HEK293T (cell line): ENCODE data around the gene RFX1.
"Not testable (repeated sequence)": the region's sequence is repeated elsewhere in the genome, so short reads cannot be mapped to it uniquely, and the experiment has no call there.

Experiments
- CTCF ChIA-PET: fragments of 350-600 bp; formaldehyde crosslinking; extraction: SDS; loops from one replicate; lab custom pipeline; 2021; ENCODE audit warnings: antibody characterized with exemption, inconsistent platforms; lab: Yijun Ruan, JAX
- POLR2A ChIA-PET: fragments of 350-600 bp; formaldehyde crosslinking; extraction: SDS; loops from one replicate; lab custom pipeline; 2020; ENCODE audit warnings: antibody characterized with exemption, inconsistent platforms; lab: Yijun Ruan, JAX
- DNase-seq: peaks from one replicate; pipeline ENCODE4 v3.0.0; 2012; ENCODE audit warnings: mixed read lengths; ENCODE audit errors: extremely low spot score
- ARNT ChIP-seq: fragments of 450-650 bp; IDR thresholded peaks from 2 replicates; pipeline ENCODE4 v1.6.1; 2017; ENCODE audit warnings: mild to moderate bottlenecking
- BHLHE40 ChIP-seq: fragments of 450-650 bp; IDR thresholded peaks from 2 replicates; pipeline ENCODE4 v1.6.1; 2016; ENCODE audit warnings: mild to moderate bottlenecking, moderate library complexity, borderline replicate concordance
- CTBP1 ChIP-seq: fragments of 450-650 bp; IDR thresholded peaks from 2 replicates; pipeline ENCODE4 v1.6.1; 2016; ENCODE audit warnings: borderline replicate concordance
- ELF4 ChIP-seq: fragments of 450-650 bp; IDR thresholded peaks from 2 replicates; pipeline ENCODE4 v1.6.1; 2017; ENCODE audit warnings: antibody characterized with exemption
- FOXA1 ChIP-seq: fragments of 450-650 bp; IDR thresholded peaks from 2 replicates; pipeline ENCODE4 v1.6.1; 2016; ENCODE audit warnings: mild to moderate bottlenecking
- FOXK2 ChIP-seq: fragments of 450-650 bp; IDR thresholded peaks from 2 replicates; pipeline ENCODE4 v1.6.1; 2016; ENCODE audit warnings: mild to moderate bottlenecking
- FOXM1 ChIP-seq: fragments of 450-650 bp; IDR thresholded peaks from 2 replicates; pipeline ENCODE4 v1.6.1; 2017; ENCODE audit warnings: mild to moderate bottlenecking, borderline replicate concordance
- HDGF ChIP-seq: fragments of 450-650 bp; IDR thresholded peaks from 2 replicates; pipeline ENCODE4 v1.6.1; 2017; ENCODE audit warnings: antibody characterized with exemption, borderline replicate concordance
- L3MBTL2 ChIP-seq: fragments of 450-650 bp; conservative IDR thresholded peaks from 2 replicates; pipeline ENCODE4 v1.6.1; 2016; ENCODE audit warnings: mild to moderate bottlenecking
- LEF1 ChIP-seq: fragments of 450-650 bp; IDR thresholded peaks from 2 replicates; pipeline ENCODE4 v1.6.1; 2017; ENCODE audit warnings: mild to moderate bottlenecking, borderline replicate concordance
- NFRKB ChIP-seq: fragments of 450-650 bp; IDR thresholded peaks from 2 replicates; pipeline ENCODE4 v1.6.1; 2016; ENCODE audit warnings: mild to moderate bottlenecking, moderate library complexity
- SP1 ChIP-seq: fragments of 450-650 bp; IDR thresholded peaks from 2 replicates; pipeline ENCODE4 v1.6.1; 2017
- SUZ12 ChIP-seq: fragments of 450-650 bp; IDR thresholded peaks from 2 replicates; pipeline ENCODE4 v1.6.1; 2016; ENCODE audit warnings: mild to moderate bottlenecking
- TARDBP ChIP-seq: fragments of 450-650 bp; IDR thresholded peaks from 2 replicates; pipeline ENCODE4 v1.6.1; 2016
- ZNF384 ChIP-seq: fragments of 450-650 bp; IDR thresholded peaks from 2 replicates; pipeline ENCODE4 v1.6.1; 2016
- TF ChIP-seq, protein P1 (sequence below): fragments of 450-650 bp; IDR thresholded peaks from 2 replicates; pipeline ENCODE4 v1.6.1; 2016

The RFX1 gene

DNA sequence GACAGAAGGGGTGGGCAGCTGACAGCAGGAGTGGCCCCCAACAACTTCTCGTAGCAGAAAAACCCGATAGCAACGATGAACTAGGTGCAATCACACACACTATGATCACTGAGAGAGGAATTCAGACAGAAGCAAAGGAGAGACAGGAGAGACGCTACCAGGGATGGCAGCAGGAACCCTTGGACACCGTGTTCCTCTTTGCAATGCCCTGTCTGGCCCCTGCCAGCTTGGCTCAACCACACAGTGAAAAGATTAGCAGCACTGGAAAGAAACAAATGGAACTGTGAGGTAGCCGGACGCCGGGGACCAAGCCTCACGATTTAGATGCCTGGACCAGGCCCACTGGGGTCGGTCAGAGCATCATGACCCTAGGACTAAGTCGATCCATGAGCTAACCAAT, 30.2 kb downstream of the RFX1 start:
- DNase-seq = no peak
- no peak for TF ChIP-seq HDGF
- no peak for TF ChIP-seq L3MBTL2
- TF ChIP-seq NFRKB = no peak
- TF ChIP-seq ELF4 = no peak
- TF ChIP-seq ZNF384 = no peak
- no peak for TF ChIP-seq ARNT
- TF ChIP-seq FOXA1 = no peak
- TF ChIP-seq SP1 = no peak
- TF ChIP-seq BHLHE40 = no peak
- no peak for TF ChIP-seq TARDBP
- TF ChIP-seq, protein P1, sequence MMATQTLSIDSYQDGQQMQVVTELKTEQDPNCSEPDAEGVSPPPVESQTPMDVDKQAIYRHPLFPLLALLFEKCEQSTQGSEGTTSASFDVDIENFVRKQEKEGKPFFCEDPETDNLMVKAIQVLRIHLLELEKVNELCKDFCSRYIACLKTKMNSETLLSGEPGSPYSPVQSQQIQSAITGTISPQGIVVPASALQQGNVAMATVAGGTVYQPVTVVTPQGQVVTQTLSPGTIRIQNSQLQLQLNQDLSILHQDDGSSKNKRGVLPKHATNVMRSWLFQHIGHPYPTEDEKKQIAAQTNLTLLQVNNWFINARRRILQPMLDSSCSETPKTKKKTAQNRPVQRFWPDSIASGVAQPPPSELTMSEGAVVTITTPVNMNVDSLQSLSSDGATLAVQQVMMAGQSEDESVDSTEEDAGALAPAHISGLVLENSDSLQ = no peak
- no peak for TF ChIP-seq FOXM1
- no peak for TF ChIP-seq FOXK2
- TF ChIP-seq SUZ12 = no peak
- TF ChIP-seq CTBP1 = no peak
- TF ChIP-seq LEF1 = no peak
- CTCF ChIA-PET = no interaction called here
- POLR2A ChIA-PET = no interaction called here

DNA sequence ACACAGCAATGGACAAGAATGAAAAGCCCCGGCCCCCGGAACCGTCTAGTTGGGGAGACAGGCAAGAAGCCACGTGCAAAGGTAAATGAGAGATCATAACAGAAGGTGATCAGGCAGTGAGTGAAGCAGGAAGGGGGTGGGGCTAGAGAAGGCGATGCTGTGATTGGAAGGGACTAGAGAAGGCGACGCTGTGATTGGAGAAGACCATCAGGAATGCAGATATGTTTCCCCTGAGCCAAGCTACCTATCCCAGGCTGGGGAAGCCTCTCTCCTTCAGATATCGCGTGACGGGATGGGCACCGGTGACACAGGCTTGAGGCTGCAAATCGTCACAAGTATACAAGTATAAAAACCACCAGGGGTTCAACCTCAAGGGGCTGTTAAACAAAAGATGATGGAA, 32.0 kb downstream of the RFX1 start:
- TF ChIP-seq NFRKB (no peak), FOXK2 (no peak), ARNT (no peak), CTBP1 (no peak), SUZ12 (no peak), HDGF (no peak), TARDBP (no peak), L3MBTL2 (no peak), SP1 (no peak), ZNF384 (no peak)
- TF ChIP-seq, protein P1 = no peak
- POLR2A ChIA-PET = no interaction called here
- DNase-seq = peak; percentile 53
- CTCF ChIA-PET = no interaction called here

DNA sequence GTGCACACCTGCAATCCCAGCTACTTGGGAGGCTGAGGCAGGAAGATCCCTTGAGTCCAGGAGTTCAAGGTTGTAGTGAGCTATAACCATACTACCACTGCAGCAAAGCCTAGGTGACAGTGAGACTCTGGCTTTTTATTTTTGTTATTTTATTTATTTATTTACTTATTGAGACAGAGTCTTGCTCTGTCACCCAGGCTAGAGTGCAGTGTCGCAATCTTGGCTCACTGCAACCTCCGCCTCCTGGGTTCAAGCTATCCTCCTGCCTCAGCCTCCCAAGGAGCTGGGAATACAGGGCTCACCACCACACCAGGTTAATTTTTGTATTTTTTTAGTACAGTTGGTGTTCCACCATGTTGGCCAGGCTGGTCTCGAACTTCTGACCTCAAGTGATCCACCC, 32.6 kb downstream of the RFX1 start:
- POLR2A ChIA-PET, DNase-seq, CTCF ChIA-PET: not testable (repeated sequence)

DNA sequence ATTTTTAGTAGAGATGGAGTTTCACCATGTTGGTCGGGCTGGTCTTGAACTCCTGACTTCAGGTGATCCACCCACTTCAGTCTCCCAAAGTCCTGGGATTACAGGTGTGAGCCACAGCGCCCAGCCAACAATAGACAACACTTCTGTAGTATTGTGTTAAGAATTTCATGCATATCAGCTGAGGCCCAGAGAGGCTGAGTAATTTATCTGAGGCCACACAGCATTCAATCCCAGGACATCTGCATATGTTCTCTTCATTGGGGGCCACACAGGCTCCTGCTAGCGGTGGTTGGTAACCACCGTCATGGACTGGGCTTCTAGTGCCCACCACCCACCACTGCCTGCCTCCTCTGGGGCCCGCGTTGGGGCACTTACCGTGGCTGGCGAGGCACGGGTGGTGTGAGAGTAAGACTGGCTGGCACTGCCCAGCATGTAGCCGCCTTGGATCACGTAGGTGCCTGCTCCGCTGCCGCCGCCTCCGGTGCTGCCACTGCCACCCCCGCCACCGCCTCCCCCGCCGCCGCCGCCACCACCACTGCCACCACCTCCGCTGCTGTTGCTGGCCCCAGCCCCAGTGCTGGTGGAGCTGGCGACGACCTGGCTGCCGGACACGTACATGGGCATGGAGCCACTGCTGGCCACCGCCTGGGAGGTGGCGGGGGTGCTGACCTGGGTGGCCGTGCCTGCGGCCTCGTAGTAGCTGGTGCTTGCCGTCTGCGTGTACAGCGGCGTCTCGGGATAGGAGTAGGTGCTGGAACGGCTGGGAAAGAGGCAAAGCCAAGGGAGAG, 33.6 kb downstream of the RFX1 start:
- no peak for DNase-seq
- no peak for TF ChIP-seq ELF4
- TF ChIP-seq TARDBP = no peak
- TF ChIP-seq SUZ12 = no peak
- TF ChIP-seq FOXK2 = no peak
- TF ChIP-seq NFRKB = no peak
- TF ChIP-seq LEF1 = no peak
- ChIA-PET POLR2A (no interaction called here), CTCF (no interaction called here)

DNA sequence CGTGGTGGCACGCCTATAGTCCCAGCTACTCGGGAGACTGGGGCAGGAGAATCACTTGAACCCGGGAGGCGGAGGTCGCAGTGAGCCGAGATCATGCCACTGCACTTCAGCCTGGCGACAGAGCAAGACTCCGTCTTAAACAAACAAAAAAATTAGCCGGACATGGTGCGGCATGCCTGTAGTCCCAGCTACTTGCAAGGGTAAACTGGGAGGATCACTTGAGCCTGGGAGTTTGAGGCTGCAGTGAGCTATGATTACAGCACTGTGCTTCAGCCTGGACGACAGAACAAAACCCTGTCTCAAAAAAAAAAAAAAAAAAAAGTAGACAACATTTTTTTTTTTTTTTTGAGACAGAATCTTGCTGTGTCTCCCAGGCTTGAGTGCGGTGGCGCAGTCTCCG, 34.3 kb downstream of the RFX1 start:
- CTCF ChIA-PET, POLR2A ChIA-PET, DNase-seq: not testable (repeated sequence)

DNA sequence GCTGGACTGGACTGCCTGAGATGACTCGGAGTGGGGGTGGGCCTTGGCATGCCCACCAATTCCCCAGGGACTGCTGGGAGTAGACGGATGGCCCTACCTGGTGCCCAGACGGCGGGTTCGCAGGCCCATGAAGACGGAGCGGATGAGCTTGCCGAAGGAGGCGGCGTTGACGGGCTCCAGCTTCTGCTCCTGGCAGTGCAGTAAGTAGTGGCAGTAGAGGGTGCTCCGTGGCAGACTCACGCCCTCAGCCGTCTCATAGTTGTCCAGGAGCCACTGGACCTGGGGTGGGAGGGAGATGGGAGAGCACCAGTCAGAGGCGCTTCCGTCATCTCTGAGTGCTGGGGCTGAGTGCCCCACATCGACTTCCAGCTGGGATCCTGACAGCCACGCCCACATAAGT, 36.2 kb downstream of the RFX1 start:
- ChIA-PET CTCF (interaction anchor here (0.7 to 1.1 kb wide), 2 partner anchors 18 to 19 kb away, joined by 3 read pairs; partner anchors contain the start of gene DCAF15), POLR2A (no interaction called here)
- TF ChIP-seq TARDBP (no peak), HDGF (no peak), FOXK2 (no peak), ARNT (no peak), FOXA1 (no peak), BHLHE40 (no peak), L3MBTL2 (no peak), ZNF384 (no peak), NFRKB (no peak), SUZ12 (no peak), LEF1 (no peak), ELF4 (no peak), FOXM1 (no peak), CTBP1 (no peak)
- TF ChIP-seq, protein P1 = no peak
- DNase-seq = no peak

DNA sequence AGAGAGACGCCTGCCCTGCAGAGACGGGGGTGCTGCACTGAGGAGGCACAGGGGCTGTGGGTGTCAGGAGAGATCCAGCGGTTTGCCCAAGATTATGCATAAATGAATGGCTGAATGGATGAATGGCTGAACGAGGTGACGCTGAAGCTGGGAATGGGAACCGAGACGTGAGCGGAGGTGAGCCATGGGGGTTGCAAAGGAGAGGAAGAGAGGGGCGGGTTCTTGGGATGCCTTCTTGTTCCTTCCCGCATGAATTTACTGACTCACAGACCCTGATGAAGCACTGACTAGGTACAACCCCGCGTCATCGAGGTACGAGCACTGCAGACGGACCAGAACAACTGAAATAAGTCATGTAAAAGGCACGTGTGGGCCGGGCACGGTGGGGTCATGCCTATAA, 37.1 kb downstream of the RFX1 start:
- ChIA-PET CTCF (no interaction called here), POLR2A (no interaction called here)
- no peak for DNase-seq
- no peak for TF ChIP-seq FOXM1
- no peak for TF ChIP-seq CTBP1
- TF ChIP-seq L3MBTL2 = no peak
- TF ChIP-seq BHLHE40 = no peak
- no peak for TF ChIP-seq ELF4
- no peak for TF ChIP-seq TARDBP
- no peak for TF ChIP-seq ZNF384
- no peak for TF ChIP-seq SP1
- no peak for TF ChIP-seq SUZ12
- TF ChIP-seq LEF1 = no peak
- TF ChIP-seq NFRKB = no peak
- no peak for TF ChIP-seq ARNT
- no peak for TF ChIP-seq FOXA1
- TF ChIP-seq, protein P1 = no peak
- no peak for TF ChIP-seq FOXK2
- no peak for TF ChIP-seq HDGF
